SU-DHL-6 (cell line): ENCODE results near the gene NR2F6.

Experiments
- CTCF ChIP-seq: fragments of 200-600 bp; sonication (generic); IDR thresholded peaks from one replicate; pipeline ENCODE4 v1.5.1; 2017; ENCODE audit warnings: antibody characterized with exemption, mild to moderate bottlenecking, low read length, moderate library complexity; ENCODE audit not compliant: insufficient read depth, poor library complexity, severe bottlenecking
- EZH2phosphoT487 ChIP-seq: fragments of 200-600 bp; sonication (generic), shearing (Covaris generic); conservative IDR thresholded peaks from 2 replicates; pipeline ENCODE4 v1.6.1; 2018; ENCODE audit warnings: mild to moderate bottlenecking, antibody characterized with exemption, low read length, moderate library complexity, mixed read lengths

DNA sequence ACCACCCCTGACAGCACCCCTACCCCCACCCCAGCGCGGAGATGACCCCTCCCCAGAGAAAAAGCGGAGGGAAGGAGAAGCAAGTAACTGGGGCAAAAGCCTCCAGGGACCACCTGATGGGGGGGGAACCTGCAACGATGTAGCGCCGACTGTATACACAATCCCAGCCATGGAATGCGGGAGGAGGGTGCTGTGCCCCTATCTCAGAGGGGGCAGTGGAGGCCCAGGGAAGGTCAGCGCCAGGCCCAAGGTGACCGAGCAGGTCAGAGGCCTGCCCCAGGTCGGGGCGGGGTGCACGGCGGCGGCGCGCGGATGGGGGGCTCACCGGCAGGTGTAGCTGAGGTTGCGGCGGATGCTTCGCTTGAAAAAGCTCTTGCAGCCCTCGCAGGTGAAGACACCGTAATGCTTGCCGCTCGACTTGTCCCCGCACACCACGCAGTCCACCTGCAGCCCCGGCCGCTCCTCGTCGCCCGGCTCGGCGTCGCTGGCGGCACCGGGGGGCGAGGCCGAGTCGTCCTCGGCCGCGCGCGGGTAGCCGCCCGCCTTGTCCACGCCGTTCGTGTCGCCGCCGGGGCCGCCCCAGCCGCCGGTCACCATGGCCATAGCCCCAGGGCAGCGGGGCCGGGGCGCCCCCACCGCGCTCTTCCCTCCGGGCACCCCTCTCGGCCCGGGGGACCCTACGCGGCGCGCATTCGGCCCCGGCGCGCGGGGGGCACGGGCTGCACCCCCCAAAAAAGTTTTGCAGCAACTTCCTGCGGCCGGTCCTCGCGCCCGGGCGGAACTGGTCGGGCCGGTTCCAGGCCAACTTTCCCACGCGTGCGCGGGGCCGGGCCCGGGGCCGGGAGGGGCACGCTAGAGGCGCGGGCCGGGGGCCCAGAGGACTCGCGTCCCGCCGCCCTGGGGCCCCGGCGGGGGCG, 843 bp downstream of the NR2F6 start:
- TF ChIP-seq CTCF, result no peak
- TF ChIP-seq EZH2phosphoT487, result no peak
